Right kidney (tissue), 1 donor: ENCODE data around the gene IFRD2.
A peak's percentile ranks its signal among the peaks of the same experiment; 100 is the strongest.
"Not testable (repeated sequence)": the region's sequence is repeated elsewhere in the genome, so short reads cannot be mapped to it uniquely, and the experiment has no call there.

Experiments used
- DNase-seq: peaks from one replicate; pipeline ENCODE4 v3.0.0-alpha.2; 2016

Gene IFRD2

GRCh38 chr3:50287262-50287661 lies 5.0 kb downstream of the IFRD2 start:
- no peak for DNase-seq

GRCh38 chr3:50286322-50287227 lies 5.7 kb downstream of the IFRD2 start:
- no peak for DNase-seq

GRCh38 chr3:50284121-50284520 lies 8.1 kb downstream of the IFRD2 start:
- DNase-seq: not testable (repeated sequence)

GRCh38 chr3:50279255-50280016 lies 12.8 kb downstream of the IFRD2 start:
- DNase-seq: no peak

GRCh38 chr3:50278880-50279224 lies 13.4 kb downstream of the IFRD2 start, which contains the start of gene LSMEM2:
LSMEM2 (plus strand) TSS chr3:50279087; CDS start chr3:50279114, 27 bp downstream.
- DNase-seq: no peak

GRCh38 chr3:50278123-50278879 lies 13.9 kb downstream of the IFRD2 start:
- no peak for DNase-seq

- DNase-seq: no peak
Measured at GRCh38 chr3:50276762-50277101, 15.5 kb downstream of the IFRD2 start.

- DNase-seq: no peak
Measured at GRCh38 chr3:50275996-50276761, 16.1 kb downstream of the IFRD2 start.

GRCh38 chr3:50275141-50275995 lies 16.9 kb downstream of the IFRD2 start:
- DNase-seq: no peak

- DNase-seq: peak; percentile 59
Measured at GRCh38 chr3:50274371-50275104, 17.7 kb downstream of the IFRD2 start.

GRCh38 chr3:50273689-50274065 lies 18.6 kb downstream of the IFRD2 start:
- no peak for DNase-seq

GRCh38 chr3:50272911-50273688 lies 19.1 kb downstream of the IFRD2 start:
- peak; percentile 89 for DNase-seq

- DNase-seq: not testable (repeated sequence)
Measured at GRCh38 chr3:50272538-50272910, 19.7 kb downstream of the IFRD2 start.

- no peak for DNase-seq
Measured at GRCh38 chr3:50271314-50271936, 20.8 kb downstream of the IFRD2 start.

GRCh38 chr3:50270422-50271224 lies 21.6 kb downstream of the IFRD2 start:
- no peak for DNase-seq

- DNase-seq: no peak
Measured at GRCh38 chr3:50269977-50270413, 22.2 kb downstream of the IFRD2 start.

- peak; percentile 51 for DNase-seq
Measured at GRCh38 chr3:50269460-50269859, 22.8 kb downstream of the IFRD2 start.
